Lower lobe of right lung (tissue), 2 donors: ENCODE data around the gene C2orf49. TPM values are rescaled to one million over a fixed set of nuclear protein-coding genes. Genes with fewer than 3 reads are reported as not detected.

Experiments used
- ATAC-seq, 2 donors: fragments of 200-7000 bp; cut with Tn5 transposase; one replicate each; pipeline ENCODE4 v1.9.1; 2020 to 2022; ENCODE audit warnings: mild to moderate bottlenecking in 2 of 2, moderate library complexity in 2 of 2
- DNase-seq: peaks from one replicate; pipeline ENCODE4 v3.0.0-alpha.2; 2020
- H3K27ac ChIP-seq: fragments of 200-600 bp; one replicate; pipeline ENCODE4 v1.8.0; 2022
- H3K27me3 ChIP-seq: fragments of 200-600 bp; one replicate; pipeline ENCODE4 v1.8.0; 2022; ENCODE audit warnings: low read depth
- H3K36me3 ChIP-seq: fragments of 200-600 bp; one replicate; pipeline ENCODE4 v1.8.0; 2022; ENCODE audit warnings: mild to moderate bottlenecking
- H3K4me1 ChIP-seq: fragments of 200-600 bp; one replicate; pipeline ENCODE4 v1.8.0; 2022
- H3K4me3 ChIP-seq: fragments of 200-600 bp; one replicate; pipeline ENCODE4 v1.8.0; 2022; ENCODE audit warnings: mild to moderate bottlenecking
- H3K9me3 ChIP-seq: fragments of 200-600 bp; one replicate; pipeline ENCODE4 v1.8.0; 2022
- intact Hi-C: fragments of 100-400 bp; cut with DNase I; formaldehyde crosslinking; loops from one replicate; pipeline ENCODE4 v1.11.0; 2022
- total RNA-seq: library from RNA; stranded (reverse); fragmentation: NEBNext Ultra II Directional; extraction: Animal tissue kit (Norgen Biotek cat#: 25700); gene quantifications from one replicate; pipeline ENCODE4 v1.2.1, GENCODE V29; 2021
- TF ChIP-seq, protein P1 (sequence below): fragments of 200-600 bp; IDR thresholded peaks from one replicate; pipeline ENCODE4 v1.8.0; 2022; ENCODE audit warnings: antibody characterized with exemption, mild to moderate bottlenecking
- donor health status: DM: no; HTN: yes; CAD: no; lungs with severe emphysema.

C2orf49 gene
- total RNA-seq, 1 donor from 2014 or later, result 18.3 TPM

DNA sequence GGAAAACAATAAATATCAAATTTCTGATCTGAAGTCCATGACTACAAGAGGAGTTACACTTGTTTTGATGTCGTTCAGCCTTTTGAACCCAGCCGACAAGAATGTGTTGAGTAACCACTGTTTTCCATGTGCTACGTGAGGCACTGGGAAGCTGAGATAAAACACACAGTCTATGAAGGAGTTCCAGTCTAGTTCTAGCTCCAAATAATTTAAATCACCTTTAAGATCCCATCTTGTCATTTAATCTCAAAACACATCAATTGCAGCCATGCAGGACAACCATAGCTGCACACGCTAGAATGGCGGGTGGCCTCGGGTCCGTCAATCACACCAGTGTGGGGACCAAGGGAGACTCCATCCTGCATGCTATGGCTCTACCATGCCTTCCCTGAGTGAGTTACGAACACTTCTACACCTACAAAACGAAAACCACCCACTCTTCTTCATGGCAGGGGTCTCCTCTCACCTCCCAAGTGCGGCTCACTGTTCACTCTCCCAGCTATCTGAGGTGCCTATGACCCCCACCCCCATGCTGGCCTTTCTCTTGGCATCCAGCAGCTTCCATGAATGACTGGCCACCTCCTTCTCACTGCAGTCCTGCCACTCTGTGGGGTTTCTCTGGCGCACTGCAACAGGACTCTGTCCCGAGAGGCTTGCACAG, 57.7 kb downstream of the C2orf49 start:
- H3K4me1 ChIP-seq, result peaks cover 4% of the 10 kb centered on the region
- no peak overlapping the region for H3K4me3 ChIP-seq
- intact Hi-C loops, result no loop called here
- ATAC-seq, result no peak
- TF ChIP-seq, protein P1, sequence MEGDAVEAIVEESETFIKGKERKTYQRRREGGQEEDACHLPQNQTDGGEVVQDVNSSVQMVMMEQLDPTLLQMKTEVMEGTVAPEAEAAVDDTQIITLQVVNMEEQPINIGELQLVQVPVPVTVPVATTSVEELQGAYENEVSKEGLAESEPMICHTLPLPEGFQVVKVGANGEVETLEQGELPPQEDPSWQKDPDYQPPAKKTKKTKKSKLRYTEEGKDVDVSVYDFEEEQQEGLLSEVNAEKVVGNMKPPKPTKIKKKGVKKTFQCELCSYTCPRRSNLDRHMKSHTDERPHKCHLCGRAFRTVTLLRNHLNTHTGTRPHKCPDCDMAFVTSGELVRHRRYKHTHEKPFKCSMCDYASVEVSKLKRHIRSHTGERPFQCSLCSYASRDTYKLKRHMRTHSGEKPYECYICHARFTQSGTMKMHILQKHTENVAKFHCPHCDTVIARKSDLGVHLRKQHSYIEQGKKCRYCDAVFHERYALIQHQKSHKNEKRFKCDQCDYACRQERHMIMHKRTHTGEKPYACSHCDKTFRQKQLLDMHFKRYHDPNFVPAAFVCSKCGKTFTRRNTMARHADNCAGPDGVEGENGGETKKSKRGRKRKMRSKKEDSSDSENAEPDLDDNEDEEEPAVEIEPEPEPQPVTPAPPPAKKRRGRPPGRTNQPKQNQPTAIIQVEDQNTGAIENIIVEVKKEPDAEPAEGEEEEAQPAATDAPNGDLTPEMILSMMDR, result no peak
- H3K27me3 ChIP-seq, result peaks cover 30% of the 10 kb centered on the region
- no peaks in the 10 kb centered on the region for H3K36me3 ChIP-seq
- DNase-seq, result no peak
- no peak overlapping the region for H3K27ac ChIP-seq
- no peaks in the 10 kb centered on the region for H3K9me3 ChIP-seq

DNA sequence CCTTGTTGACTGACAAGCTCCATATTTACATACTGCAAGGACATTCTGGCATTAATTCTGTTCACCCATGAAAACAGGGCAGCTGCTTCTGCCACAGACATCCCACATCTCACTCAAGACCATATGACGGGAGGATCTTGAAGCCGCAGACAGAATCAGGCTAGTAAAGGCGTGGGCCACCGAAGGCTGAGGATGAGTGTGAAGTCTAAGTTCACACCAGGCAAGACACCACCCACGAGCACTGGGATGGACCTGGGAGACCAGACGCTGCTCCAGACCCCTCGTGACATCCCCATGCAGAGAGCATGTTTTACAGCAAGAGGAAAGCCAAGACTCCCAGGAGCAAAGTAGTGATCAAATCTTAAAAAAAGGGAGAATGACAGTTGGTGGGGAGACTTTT, 58.4 kb downstream of the C2orf49 start:
- DNase-seq (no peak), ATAC-seq (no peak)
- Histone ChIP-seq H3K27ac (no peak overlapping the region), H3K4me3 (no peak overlapping the region), H3K36me3 (no peaks in the 10 kb centered on the region), H3K4me1 (peaks cover 4% of the 10 kb centered on the region), H3K27me3 (peaks cover 30% of the 10 kb centered on the region), H3K9me3 (no peaks in the 10 kb centered on the region)
- intact Hi-C loops, result no loop called here
- TF ChIP-seq, protein P1, result no peak

DNA sequence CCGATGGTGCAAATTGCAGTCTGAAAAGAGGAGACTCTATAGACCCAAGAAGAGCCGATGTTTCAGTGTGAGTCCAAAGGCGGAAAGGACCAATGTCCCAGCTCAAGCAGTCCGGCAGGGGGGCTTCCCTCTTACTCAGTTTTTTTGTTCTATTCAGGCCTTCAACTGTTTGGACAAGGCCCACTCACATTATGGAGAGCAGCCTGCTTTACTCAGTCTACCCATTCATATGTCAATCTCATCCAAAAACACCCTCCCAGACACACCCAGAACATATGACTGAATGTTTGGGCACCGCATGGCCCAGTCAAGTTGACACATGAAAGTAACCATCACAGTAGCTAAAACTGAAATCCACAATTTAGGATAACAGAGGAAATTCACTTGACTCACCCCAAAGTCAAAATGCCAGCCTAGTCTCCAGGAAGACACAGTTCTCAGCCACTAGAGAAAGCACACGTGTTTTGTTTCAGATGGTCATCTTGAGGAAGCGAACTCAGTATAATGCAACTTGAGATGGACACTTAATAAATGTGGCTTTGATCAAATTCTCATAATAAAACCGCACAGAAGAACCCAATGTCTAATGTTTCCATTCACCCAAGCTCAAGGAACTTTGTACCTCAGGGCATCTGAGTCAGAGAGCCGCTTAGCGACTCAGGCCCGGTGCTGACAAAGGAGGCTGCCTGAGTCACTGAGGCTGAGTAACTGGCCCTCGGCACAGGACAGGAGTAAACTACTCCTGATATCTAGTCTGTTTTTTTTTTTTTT, 59.1 kb downstream of the C2orf49 start:
- no peak for DNase-seq
- no peak overlapping the region for H3K27ac ChIP-seq
- H3K4me3 ChIP-seq, result no peak overlapping the region
- no peaks in the 10 kb centered on the region for H3K9me3 ChIP-seq
- TF ChIP-seq, protein P1, result no peak
- H3K36me3 ChIP-seq, result no peaks in the 10 kb centered on the region
- ATAC-seq, result no peak
- intact Hi-C loops, result no loop called here
- H3K4me1 ChIP-seq, result peaks cover 4% of the 10 kb centered on the region
- peaks cover 30% of the 10 kb centered on the region for H3K27me3 ChIP-seq

DNA sequence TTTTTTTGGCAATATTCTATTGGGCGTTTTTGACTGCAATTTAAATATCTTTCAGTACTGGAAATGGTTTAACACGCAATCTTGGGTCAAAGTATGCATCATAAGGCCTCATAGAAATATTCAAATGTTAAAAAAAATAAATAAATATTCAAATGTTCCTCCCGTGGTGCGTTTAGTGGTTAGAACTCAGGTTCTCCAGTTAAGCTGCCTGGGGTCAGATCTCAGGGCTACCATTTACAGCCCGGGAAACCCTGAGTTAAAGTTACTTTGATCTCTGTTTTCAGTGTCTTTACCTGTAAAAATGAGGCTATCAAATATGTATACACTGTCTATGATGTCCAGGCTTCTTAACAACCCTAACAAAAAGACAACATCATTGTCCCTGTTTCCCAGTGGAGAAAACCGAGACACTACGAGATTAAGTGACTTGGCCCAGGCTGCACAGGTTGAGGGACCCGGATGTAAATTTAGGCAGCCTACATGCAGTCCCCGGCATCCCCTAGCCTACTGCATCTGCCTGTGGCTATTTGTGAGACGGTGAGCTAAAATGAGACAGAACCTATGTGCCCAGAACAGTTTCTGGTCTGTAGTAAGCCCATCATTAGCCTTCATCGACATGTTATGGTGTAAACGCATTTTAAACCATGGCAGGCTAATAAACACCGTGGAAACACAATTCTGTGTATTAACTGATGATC, 59.8 kb downstream of the C2orf49 start:
- intact Hi-C loops, result no loop called here
- DNase-seq (no peak), ATAC-seq (no peak)
- TF ChIP-seq, protein P1, result no peak
- H3K4me1 ChIP-seq, result peaks cover 4% of the 10 kb centered on the region
- H3K27ac ChIP-seq, result no peak overlapping the region
- no peaks in the 10 kb centered on the region for H3K36me3 ChIP-seq
- H3K9me3 ChIP-seq, result no peaks in the 10 kb centered on the region
- H3K4me3 ChIP-seq, result no peak overlapping the region
- peaks cover 30% of the 10 kb centered on the region for H3K27me3 ChIP-seq

DNA sequence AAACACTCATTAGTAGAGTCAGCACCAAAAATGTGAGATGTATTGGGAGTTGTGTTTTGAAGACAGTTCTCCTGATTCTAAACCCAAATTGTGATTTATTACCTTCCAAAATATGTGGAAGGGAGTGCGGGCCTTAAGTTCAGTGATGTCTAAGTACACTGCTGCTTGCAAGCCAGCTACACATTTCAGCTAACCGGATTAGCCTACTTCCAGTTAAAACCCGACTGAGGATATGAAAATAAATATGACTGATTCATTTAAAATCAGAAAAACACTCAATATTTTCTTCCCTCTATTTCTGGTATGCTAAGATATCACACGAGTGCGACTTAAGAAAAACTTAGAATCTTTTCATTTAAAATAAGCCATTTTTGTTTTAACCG, 60.6 kb downstream of the C2orf49 start:
- Histone ChIP-seq H3K4me1 (peaks cover 4% of the 10 kb centered on the region), H3K36me3 (no peaks in the 10 kb centered on the region), H3K9me3 (no peaks in the 10 kb centered on the region), H3K27me3 (peaks cover 30% of the 10 kb centered on the region), H3K27ac (peak overlapping the region; percentile 69), H3K4me3 (peak overlapping the region; percentile 57)
- TF ChIP-seq, protein P1, result no peak
- ATAC-seq (no peak), DNase-seq (no peak)
- intact Hi-C loops, result no loop called here
